ENCODE measurements around the gene SUMF2. TPM values are rescaled to one million over a fixed set of nuclear protein-coding genes. Genes with fewer than 3 reads are reported as not detected.
A peak's percentile ranks its signal among the peaks of the same experiment; 100 is the strongest.

SUMF2 gene
- total RNA-seq, 1 experiment from 2014 or later: 99.6 TPM

GRCh38 chr7:56023500-56023899, 40.6 kb upstream of the SUMF2 start (continued):
- no peak for TF ChIP-seq AFF4 (CRISPR knock-in tag; IDR thresholded peaks at IDR 0.05; ENCODE audit: borderline replicate concordance)
- TF ChIP-seq FOXK1 (CRISPR knock-in tag; IDR thresholded peaks at IDR 0.05): no peak
- no peak for TF ChIP-seq NFYB (CRISPR knock-in tag; conservative IDR thresholded peaks at IDR 0.05; ENCODE audit: low read depth)
- TF ChIP-seq SMAD4 (CRISPR knock-in tag; IDR thresholded peaks at IDR 0.05): no peak

GRCh38 chr7:56026538-56026937, 37.5 kb upstream of the SUMF2 start:
- H3K4me3 Mint-ChIP-seq: no peak overlapping the region
- POLR2A ChIA-PET: interaction anchor here (1.9 kb wide), 1 partner anchor 13 kb away, joined by 4 read pairs; no protein-coding TSS in a partner anchor

GRCh38 chr7:56028942-56029630, 35.0 kb upstream of the SUMF2 start:
- Mint-ChIP-seq H3K4me3 (no peak overlapping the region), H3K27ac (no peak overlapping the region), H3K36me3 (peaks cover 43% of the 10 kb centered on the region), H3K27me3 (ENCODE audit: low read depth) (no peaks in the 10 kb centered on the region), H3K9me3 (no peaks in the 10 kb centered on the region), H3K4me1 (peaks cover 7% of the 10 kb centered on the region)
- ATAC-seq (no peak), DNase-seq (ENCODE audit: low spot score) (no peak)
- ChIA-PET POLR2A (interaction anchor here (0.6 to 2.5 kb wide), 4 partner anchors 22 to 1129 kb away, joined by 3 to 13 read pairs (median 6); partner anchors contain the start of genes CCT6A and PSPH), CTCF (interaction anchor here (1.0 kb wide), 1 partner anchor 45 kb away, joined by 5 read pairs; no protein-coding TSS in a partner anchor)
- TF ChIP-seq JAZF1 (CRISPR knock-in tag; IDR thresholded peaks at IDR 0.05) (no peak), ARID4B (CRISPR knock-in tag; IDR thresholded peaks at IDR 0.05; ENCODE audit: borderline replicate concordance) (no peak), PREB (CRISPR knock-in tag; IDR thresholded peaks at IDR 0.05; ENCODE audit: borderline replicate concordance) (no peak), SP1 (CRISPR knock-in tag; conservative IDR thresholded peaks at IDR 0.05) (no peak), ZNF281 (CRISPR knock-in tag; IDR thresholded peaks at IDR 0.05) (no peak), ZNF232 (CRISPR knock-in tag; IDR thresholded peaks at IDR 0.05) (no peak)

More at GRCh38 chr7:56026538-56026937, 37.5 kb upstream of the SUMF2 start:
- DNase-seq (ENCODE audit: low spot score) (no peak), ATAC-seq (no peak)
- peaks cover 41% of the 10 kb centered on the region for H3K36me3 Mint-ChIP-seq
- H3K27me3 Mint-ChIP-seq (ENCODE audit: low read depth): no peaks in the 10 kb centered on the region
- peak overlapping the region; percentile 81 for H3K27ac Mint-ChIP-seq
- TF ChIP-seq ETV6 (CRISPR knock-in tag; IDR thresholded peaks at IDR 0.05) (no peak), FOXJ3 (CRISPR knock-in tag; IDR thresholded peaks at IDR 0.05; ENCODE audit: borderline replicate concordance) (no peak), ZBTB21 (CRISPR knock-in tag; IDR thresholded peaks at IDR 0.05; ENCODE audit: borderline replicate concordance) (no peak), OVOL2 (CRISPR knock-in tag; IDR thresholded peaks at IDR 0.05; ENCODE audit: borderline replicate concordance) (no peak)
- H3K9me3 Mint-ChIP-seq: no peaks in the 10 kb centered on the region
- CTCF ChIA-PET: no interaction called here
- H3K4me1 Mint-ChIP-seq: 0 out of 2 replicates have a peak, but pooled peaks cover under 1% of the 10 kb centered on the region
